A673 (cell line): Measurements from ENCODE around the gene PRDM13. TPM values are rescaled to one million over a fixed set of nuclear protein-coding genes. Genes with fewer than 3 reads are reported as not detected.
"Not testable (repeated sequence)": the region's sequence is repeated elsewhere in the genome, so short reads cannot be mapped to it uniquely, and the experiment has no call there.

Experiments used
- BruUV-seq: library from RNA; stranded (reverse); fragments of 400-500 nt; replicated peaks from 2 replicates; lab custom pipeline; 2021; lab: Mats Ljungman, UMichigan
- CTCF ChIA-PET: fragments of 300-600 bp; sonication (Branson Sonifier 250); formaldehyde crosslinking; loops from one replicate; lab custom pipeline; 2022; ENCODE audit warnings: antibody characterized with exemption; lab: Charles Lee
- POLR2A ChIA-PET: fragments of 300-600 bp; sonication (Branson Sonifier 250); formaldehyde crosslinking; loops from one replicate; lab custom pipeline; 2022; ENCODE audit warnings: antibody characterized with exemption; ENCODE audit not compliant: low non-redundant PET; lab: Charles Lee
- DNase-seq: peaks from one replicate; pipeline ENCODE4 v3.0.0-alpha.2; 2015; ENCODE audit warnings: low spot score
- H3K27ac ChIP-seq: fragments of 200-600 bp; sonication (generic); 2 replicates; pipeline ENCODE4 v1.5.1; 2016; ENCODE audit warnings: mixed run types, low read depth, mild to moderate bottlenecking, mixed read lengths, antibody characterized with exemption, low read length; ENCODE audit not compliant: poor library complexity, severe bottlenecking
- H3K27me3 ChIP-seq: fragments of 200-600 bp; sonication (generic); replicated peaks from 2 replicates; pipeline ENCODE4 v1.6.1; 2017; ENCODE audit warnings: mixed run types, low read depth, mild to moderate bottlenecking, mixed read lengths, antibody characterized with exemption, low read length; ENCODE audit not compliant: insufficient read depth, poor library complexity
- H3K36me3 ChIP-seq: fragments of 200-600 bp; sonication (generic); 2 replicates; pipeline ENCODE4 v1.6.1; 2016; ENCODE audit warnings: mixed run types, mild to moderate bottlenecking, mixed read lengths, antibody characterized with exemption, low read length; ENCODE audit not compliant: insufficient read depth, poor library complexity, severe bottlenecking
- H3K4me1 ChIP-seq: fragments of 200-600 bp; sonication (generic); 2 replicates; pipeline ENCODE4 v1.6.1; 2017; ENCODE audit warnings: mixed run types, mild to moderate bottlenecking, mixed read lengths, antibody characterized with exemption, low read length; ENCODE audit not compliant: insufficient read depth, poor library complexity, severe bottlenecking
- H3K4me3 ChIP-seq: fragments of 200-600 bp; sonication (generic); 2 replicates; pipeline ENCODE4 v1.5.1; 2016; ENCODE audit warnings: low read depth, mixed run types, mild to moderate bottlenecking, mixed read lengths, low read length; ENCODE audit not compliant: poor library complexity, severe bottlenecking
- H3K9me3 ChIP-seq: fragments of 200-600 bp; sonication (generic); 2 replicates; pipeline ENCODE4 v1.6.1; 2016; ENCODE audit warnings: mixed run types, low read depth, mild to moderate bottlenecking, mixed read lengths, antibody characterized with exemption, low read length; ENCODE audit not compliant: poor library complexity, severe bottlenecking
- CTCF ChIP-seq: fragments of 300-800, 200-600 bp; sonication (generic); conservative IDR thresholded peaks from 2 replicates; pipeline ENCODE4 v1.5.1; 2017; ENCODE audit warnings: low read depth, mild to moderate bottlenecking, antibody characterized with exemption, low read length, moderate library complexity, mixed read lengths
- EZH2 ChIP-seq: fragments of 200-600 bp; sonication (generic); IDR thresholded peaks from 2 replicates; pipeline ENCODE4 v1.6.1; 2017; ENCODE audit warnings: borderline replicate concordance, low read depth, mild to moderate bottlenecking, mixed read lengths, antibody characterized with exemption, low read length; ENCODE audit not compliant: poor library complexity, severe bottlenecking
- intact Hi-C: fragments of 100-400 bp; cut with micrococcal nuclease; formaldehyde crosslinking; loops from one replicate; pipeline ENCODE4 v1.10.0; 2022; ENCODE audit not compliant: unreplicated experiment
- total RNA-seq: library from RNA; stranded (reverse); gene quantifications from 2 replicates; pipeline ENCODE4 v1.2.3, GENCODE V29; 2021

The PRDM13 gene
- total RNA-seq, 1 experiment from 2014 or later: 0.58 TPM

- BruUV-seq: no TSS peak
- ChIA-PET POLR2A (no interaction called here), CTCF (no interaction called here)
- H3K27ac ChIP-seq: no peak overlapping the region
- intact Hi-C loops: no loop called here
- DNase-seq: no peak
- H3K4me1 ChIP-seq: peaks cover 6% of the 10 kb centered on the region
- no peak for TF ChIP-seq EZH2
- no peak for TF ChIP-seq CTCF
- H3K9me3 ChIP-seq: peaks cover 9% of the 10 kb centered on the region
- H3K27me3 ChIP-seq: peaks cover 16% of the 10 kb centered on the region
- no peaks in the 10 kb centered on the region for H3K36me3 ChIP-seq
- no peak overlapping the region for H3K4me3 ChIP-seq
These were observed 31.0 kb downstream of the PRDM13 start for GRCh38 chr6:99637629-99638028.

- intact Hi-C loops, H3K27ac ChIP-seq, DNase-seq, POLR2A ChIA-PET, H3K36me3 ChIP-seq, H3K9me3 ChIP-seq, H3K4me1 ChIP-seq, H3K4me3 ChIP-seq, CTCF ChIA-PET, BruUV-seq: not testable (repeated sequence)
- H3K27me3 ChIP-seq: peaks cover 11% of the 10 kb centered on the region
These were observed 31.7 kb downstream of the PRDM13 start for GRCh38 chr6:99638358-99638757.

- Histone ChIP-seq H3K9me3 (peaks cover 9% of the 10 kb centered on the region), H3K4me3 (no peak overlapping the region), H3K27ac (no peak overlapping the region), H3K4me1 (peaks cover 6% of the 10 kb centered on the region), H3K36me3 (no peaks in the 10 kb centered on the region), H3K27me3 (peaks cover 3% of the 10 kb centered on the region)
- BruUV-seq: no TSS peak
- peak; percentile 18 for DNase-seq
- TF ChIP-seq EZH2: no peak
- TF ChIP-seq CTCF: no peak
- ChIA-PET POLR2A (no interaction called here), CTCF (no interaction called here)
- intact Hi-C loops: no loop called here
These were observed 34.6 kb downstream of the PRDM13 start for GRCh38 chr6:99641270-99641669.

- peaks cover 6% of the 10 kb centered on the region for H3K4me1 ChIP-seq
- CTCF ChIA-PET: no interaction called here
- intact Hi-C loops: no loop called here
- no peaks in the 10 kb centered on the region for H3K9me3 ChIP-seq
- H3K27me3 ChIP-seq: peaks cover 4% of the 10 kb centered on the region
- no peak overlapping the region for H3K27ac ChIP-seq
- POLR2A ChIA-PET: no interaction called here
- no TSS peak for BruUV-seq
- no peak overlapping the region for H3K4me3 ChIP-seq
- no peak for DNase-seq
- TF ChIP-seq CTCF (no peak), EZH2 (no peak)
- H3K36me3 ChIP-seq: no peaks in the 10 kb centered on the region
These were observed 39.4 kb downstream of the PRDM13 start for GRCh38 chr6:99645986-99646385.

GRCh38 chr6:99650091-99650571 is 43.5 kb downstream of the PRDM13 start:
- H3K4me3 ChIP-seq, H3K4me1 ChIP-seq, H3K36me3 ChIP-seq, POLR2A ChIA-PET, DNase-seq, H3K9me3 ChIP-seq, intact Hi-C loops, BruUV-seq, H3K27me3 ChIP-seq, CTCF ChIA-PET, H3K27ac ChIP-seq: not testable (repeated sequence)
